ENCODE results near the gene MRPL34. TPM values are rescaled to one million over a fixed set of nuclear protein-coding genes. Genes with fewer than 3 reads are reported as not detected.
A peak's percentile ranks its signal among the peaks of the same experiment; 100 is the strongest.

The MRPL34 gene
- total RNA-seq, 4 donors from 2014 or later, result 95.0 to 175 (median 113) TPM

GRCh38 chr19:17336872-17337674 lies 31.4 kb downstream of the MRPL34 start, which contains the start of gene GTPBP3:
TSS of gene GTPBP3 (plus strand) at chr19:17337553. CDS start at chr19:17337612, 59 bp downstream.
- ATAC-seq, result peak; percentile 93
- peak within 1 kb of the TSS; percentile 81 to 97 (median 90) for H3K27ac ChIP-seq
- H3K4me3 ChIP-seq, result peak within 1 kb of the TSS; percentile 69 to 83
- 1 to 4% methylated on average over 11 to 26 of the region's 41 CpGs for WGBS, 2 donors (ENCODE audit: low coverage in 1 of 2)
- H3K36me3 ChIP-seq, result peaks cover 0 to 29% of the 10 kb centered on the region in 2 donors
- TF ChIP-seq, protein P1, sequence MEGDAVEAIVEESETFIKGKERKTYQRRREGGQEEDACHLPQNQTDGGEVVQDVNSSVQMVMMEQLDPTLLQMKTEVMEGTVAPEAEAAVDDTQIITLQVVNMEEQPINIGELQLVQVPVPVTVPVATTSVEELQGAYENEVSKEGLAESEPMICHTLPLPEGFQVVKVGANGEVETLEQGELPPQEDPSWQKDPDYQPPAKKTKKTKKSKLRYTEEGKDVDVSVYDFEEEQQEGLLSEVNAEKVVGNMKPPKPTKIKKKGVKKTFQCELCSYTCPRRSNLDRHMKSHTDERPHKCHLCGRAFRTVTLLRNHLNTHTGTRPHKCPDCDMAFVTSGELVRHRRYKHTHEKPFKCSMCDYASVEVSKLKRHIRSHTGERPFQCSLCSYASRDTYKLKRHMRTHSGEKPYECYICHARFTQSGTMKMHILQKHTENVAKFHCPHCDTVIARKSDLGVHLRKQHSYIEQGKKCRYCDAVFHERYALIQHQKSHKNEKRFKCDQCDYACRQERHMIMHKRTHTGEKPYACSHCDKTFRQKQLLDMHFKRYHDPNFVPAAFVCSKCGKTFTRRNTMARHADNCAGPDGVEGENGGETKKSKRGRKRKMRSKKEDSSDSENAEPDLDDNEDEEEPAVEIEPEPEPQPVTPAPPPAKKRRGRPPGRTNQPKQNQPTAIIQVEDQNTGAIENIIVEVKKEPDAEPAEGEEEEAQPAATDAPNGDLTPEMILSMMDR (IDR thresholded peaks at IDR 0.05), result no peak
- TF ChIP-seq POLR2AphosphoS5 (IDR thresholded peaks at IDR 0.05) (peak; percentile 25), POLR2A (IDR thresholded peaks at IDR 0.05) (peak; percentile 8 to 25), EP300 (IDR thresholded peaks at IDR 0.05) (no peak)
- H3K9me3 ChIP-seq, result no peaks in the 10 kb centered on the region
- peaks cover 0 to 50% (median 24%) of the 10 kb centered on the region in 3 donors for H3K4me1 ChIP-seq
- no peaks in the 10 kb centered on the region for H3K27me3 ChIP-seq

DNA sequence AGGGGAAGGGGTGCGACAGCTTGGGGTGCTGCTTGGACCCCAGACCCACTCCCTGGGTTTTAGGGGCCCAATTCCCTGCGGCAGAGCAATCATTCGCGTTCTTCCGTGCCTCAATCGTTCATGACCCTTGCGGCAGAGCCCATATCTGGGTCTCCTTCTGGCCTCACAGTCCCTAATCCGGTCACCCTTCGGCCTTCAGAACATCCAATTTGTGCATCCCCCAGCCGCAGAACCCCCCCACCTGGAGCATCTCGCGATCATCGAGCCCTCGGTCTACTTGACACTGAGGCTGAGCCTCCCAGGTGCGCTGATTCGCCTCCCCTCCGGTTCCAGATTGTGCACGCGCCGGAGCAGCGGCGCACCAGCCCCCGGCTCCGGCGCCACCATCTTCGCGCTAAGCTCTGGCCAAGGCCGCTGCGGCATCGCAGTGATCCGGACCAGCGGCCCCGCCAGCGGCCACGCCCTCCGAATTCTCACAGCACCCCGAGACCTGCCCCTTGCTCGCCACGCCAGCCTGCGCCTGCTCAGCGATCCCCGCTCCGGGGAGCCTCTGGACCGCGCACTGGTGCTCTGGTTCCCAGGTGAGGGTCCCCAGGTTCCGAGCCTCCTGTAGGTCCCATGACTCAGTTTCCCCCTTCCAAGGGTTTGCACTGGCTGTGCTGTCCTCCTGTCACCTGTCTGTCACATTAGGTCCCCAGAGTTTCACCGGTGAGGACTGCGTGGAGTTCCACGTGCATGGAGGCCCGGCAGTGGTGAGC lies 32.2 kb downstream of the MRPL34 start:
- H3K4me1 ChIP-seq, result peaks cover 0 to 49% (median 24%) of the 10 kb centered on the region in 3 donors
- WGBS, 2 donors (ENCODE audit: low coverage in 1 of 2), result 0% methylated on average over 6 to 8 of the region's 50 CpGs
- TF ChIP-seq POLR2AphosphoS5 (IDR thresholded peaks at IDR 0.05) (no peak), EP300 (IDR thresholded peaks at IDR 0.05) (no peak), POLR2A (IDR thresholded peaks at IDR 0.05) (no peak)
- TF ChIP-seq, protein P1 (IDR thresholded peaks at IDR 0.05), result no peak

DNA sequence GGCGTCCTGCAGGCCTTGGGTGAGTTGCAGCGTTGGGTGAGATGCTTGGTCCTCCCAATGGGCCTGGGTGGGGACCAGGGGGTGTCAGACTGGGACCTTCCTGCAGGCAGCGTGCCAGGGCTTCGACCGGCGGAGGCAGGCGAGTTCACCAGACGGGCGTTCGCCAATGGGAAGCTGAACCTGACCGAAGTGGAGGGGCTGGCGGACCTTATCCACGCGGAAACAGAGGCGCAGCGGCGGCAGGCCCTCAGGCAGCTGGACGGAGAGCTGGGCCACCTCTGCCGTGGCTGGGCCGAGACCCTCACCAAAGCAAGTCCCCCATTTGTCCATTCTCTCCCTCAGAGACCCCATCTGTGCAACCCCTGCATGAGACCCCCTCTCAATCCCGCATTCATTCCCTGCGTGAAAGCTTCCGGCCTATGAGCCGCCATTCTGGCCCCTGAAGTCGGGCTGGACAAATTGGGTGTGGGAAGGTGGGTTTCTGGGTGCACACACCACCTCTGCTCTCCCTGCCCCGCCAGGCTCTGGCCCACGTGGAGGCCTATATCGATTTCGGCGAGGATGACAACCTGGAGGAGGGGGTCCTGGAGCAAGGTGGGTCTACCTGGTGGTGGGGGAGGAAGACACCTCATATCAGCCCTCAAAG lies 32.9 kb downstream of the MRPL34 start:
- 89 to 100% methylated on average over 1 to 8 of the region's 30 CpGs for WGBS, 2 donors (ENCODE audit: low coverage in 1 of 2)
- no peaks in the 10 kb centered on the region for H3K27me3 ChIP-seq
- peaks cover 0 to 42% (median 24%) of the 10 kb centered on the region in 3 donors for H3K4me1 ChIP-seq
- H3K4me3 ChIP-seq, result peak overlapping the region in 1 of 2 donors; percentile 83
- peaks cover 0 to 34% of the 10 kb centered on the region in 2 donors for H3K36me3 ChIP-seq
- H3K9me3 ChIP-seq, result no peaks in the 10 kb centered on the region
- no peak overlapping the region for H3K27ac ChIP-seq
- no peak for TF ChIP-seq POLR2AphosphoS5 (IDR thresholded peaks at IDR 0.05)
- TF ChIP-seq, protein P1 (IDR thresholded peaks at IDR 0.05), result no peak
- TF ChIP-seq EP300 (IDR thresholded peaks at IDR 0.05), result no peak
- TF ChIP-seq POLR2A (IDR thresholded peaks at IDR 0.05), result no peak
- no peak for ATAC-seq

More for the DNA sequence above, 32.2 kb downstream of the MRPL34 start:
- H3K9me3 ChIP-seq, result no peaks in the 10 kb centered on the region
- no peaks in the 10 kb centered on the region for H3K27me3 ChIP-seq
- no peak for ATAC-seq
- peaks cover 0 to 34% of the 10 kb centered on the region in 2 donors for H3K36me3 ChIP-seq
- peak overlapping the region in 3 of 4 donors; percentile 88 to 97 (median 92) for H3K27ac ChIP-seq
- peak overlapping the region; percentile 69 to 83 for H3K4me3 ChIP-seq

- TF ChIP-seq POLR2AphosphoS5 (IDR thresholded peaks at IDR 0.05) (no peak), EP300 (IDR thresholded peaks at IDR 0.05) (no peak), POLR2A (IDR thresholded peaks at IDR 0.05) (no peak)
- TF ChIP-seq, protein P1 (IDR thresholded peaks at IDR 0.05), result no peak
- Histone ChIP-seq H3K27ac (no peak overlapping the region), H3K4me3 (no peak overlapping the region), H3K9me3 (no peaks in the 10 kb centered on the region), H3K36me3 (peaks cover 0 to 34% of the 10 kb centered on the region in 2 donors), H3K27me3 (no peaks in the 10 kb centered on the region), H3K4me1 (peaks cover 0 to 36% (median 17%) of the 10 kb centered on the region in 3 donors)
- no peak for ATAC-seq
- 98% methylated on average over 12 of the region's 34 CpGs; no CpG with 5 or more reads in 1 of the 2 donors for WGBS, 2 donors (ENCODE audit: low coverage in 1 of 2)
Measured at GRCh38 chr19:17339088-17339741, 33.5 kb downstream of the MRPL34 start.
